ENCODE results near the gene MUC15.
A peak's percentile ranks its signal among the peaks of the same experiment; 100 is the strongest.

Gene MUC15

DNA sequence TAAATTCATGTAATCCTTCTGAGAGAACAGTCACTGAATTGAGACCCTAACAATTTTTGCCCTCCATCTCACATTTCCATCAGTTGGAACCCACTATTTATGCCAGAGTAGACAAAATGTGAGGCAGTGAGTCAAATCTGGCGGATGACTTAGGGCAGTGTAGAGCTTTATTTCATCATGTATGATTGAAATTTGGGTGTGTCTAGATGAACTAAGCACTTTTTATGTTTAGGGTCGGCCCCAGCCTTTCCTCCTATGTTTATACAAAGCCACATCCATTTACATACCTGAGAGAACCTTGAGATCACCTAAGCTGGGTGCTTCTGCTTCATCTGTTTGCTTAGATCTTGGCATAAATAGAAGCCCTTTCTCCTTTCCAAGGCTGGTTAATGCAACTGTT lies 15.0 kb upstream of the MUC15 start:
- no peak overlapping the region for H3K27ac ChIP-seq
- TF ChIP-seq, protein P1, sequence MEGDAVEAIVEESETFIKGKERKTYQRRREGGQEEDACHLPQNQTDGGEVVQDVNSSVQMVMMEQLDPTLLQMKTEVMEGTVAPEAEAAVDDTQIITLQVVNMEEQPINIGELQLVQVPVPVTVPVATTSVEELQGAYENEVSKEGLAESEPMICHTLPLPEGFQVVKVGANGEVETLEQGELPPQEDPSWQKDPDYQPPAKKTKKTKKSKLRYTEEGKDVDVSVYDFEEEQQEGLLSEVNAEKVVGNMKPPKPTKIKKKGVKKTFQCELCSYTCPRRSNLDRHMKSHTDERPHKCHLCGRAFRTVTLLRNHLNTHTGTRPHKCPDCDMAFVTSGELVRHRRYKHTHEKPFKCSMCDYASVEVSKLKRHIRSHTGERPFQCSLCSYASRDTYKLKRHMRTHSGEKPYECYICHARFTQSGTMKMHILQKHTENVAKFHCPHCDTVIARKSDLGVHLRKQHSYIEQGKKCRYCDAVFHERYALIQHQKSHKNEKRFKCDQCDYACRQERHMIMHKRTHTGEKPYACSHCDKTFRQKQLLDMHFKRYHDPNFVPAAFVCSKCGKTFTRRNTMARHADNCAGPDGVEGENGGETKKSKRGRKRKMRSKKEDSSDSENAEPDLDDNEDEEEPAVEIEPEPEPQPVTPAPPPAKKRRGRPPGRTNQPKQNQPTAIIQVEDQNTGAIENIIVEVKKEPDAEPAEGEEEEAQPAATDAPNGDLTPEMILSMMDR (conservative IDR thresholded peaks at IDR 0.05; ENCODE audit: low read depth) = no peak
- CTCF ChIA-PET = no interaction called here
- POLR2A ChIA-PET (ENCODE audit: low non-redundant PET) = no interaction called here
- no peak for DNase-seq (ENCODE audit: low spot score)

DNA sequence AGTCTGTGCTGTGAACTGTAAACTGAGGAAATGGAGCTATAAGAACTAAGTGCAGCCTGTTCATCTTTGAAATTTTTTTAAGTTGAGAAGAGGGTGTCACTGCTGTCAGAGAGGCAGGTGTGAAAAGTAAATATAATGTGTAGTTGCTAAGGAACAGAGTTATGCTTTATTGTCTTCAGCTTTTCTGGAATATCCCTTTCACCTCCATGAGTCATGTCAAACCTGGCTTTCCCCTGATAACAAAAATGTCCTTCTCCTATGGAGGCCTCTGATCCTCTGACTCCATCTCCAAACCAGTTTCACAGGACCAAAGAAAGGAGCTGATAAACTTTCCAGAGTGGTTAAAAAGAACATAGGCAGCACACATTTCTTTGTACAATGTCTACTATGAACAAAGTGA lies 12.8 kb upstream of the MUC15 start:
- TF ChIP-seq, protein P1 (conservative IDR thresholded peaks at IDR 0.05; ENCODE audit: low read depth) = no peak
- no peak overlapping the region for H3K27ac ChIP-seq
- peak; percentile 25 for DNase-seq (ENCODE audit: low spot score)
- POLR2A ChIA-PET (ENCODE audit: low non-redundant PET) = no interaction called here
- CTCF ChIA-PET = no interaction called here

DNA sequence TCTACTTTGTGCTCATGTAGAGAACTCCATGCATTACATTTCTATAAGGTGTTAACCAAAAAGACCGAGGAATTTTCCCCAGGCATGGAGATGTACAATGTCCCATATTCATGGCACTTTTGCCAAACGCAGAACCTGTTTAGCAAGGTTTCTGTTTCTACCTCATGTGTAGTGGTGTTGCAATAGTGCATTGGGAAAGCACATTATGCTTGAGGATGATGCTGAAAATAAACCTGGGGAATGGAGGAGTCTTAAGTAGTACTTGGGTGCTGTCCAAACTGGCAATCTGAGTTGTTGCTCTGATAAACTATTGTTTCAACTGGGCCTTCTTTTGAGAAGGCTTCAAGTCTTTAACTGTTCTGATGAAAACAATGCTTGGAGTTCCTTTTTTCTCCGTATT lies 11.5 kb upstream of the MUC15 start:
- no peak overlapping the region for H3K27ac ChIP-seq
- TF ChIP-seq, protein P1 (conservative IDR thresholded peaks at IDR 0.05; ENCODE audit: low read depth) = no peak
- peak; percentile 78 for DNase-seq (ENCODE audit: low spot score)
- POLR2A ChIA-PET (ENCODE audit: low non-redundant PET) = no interaction called here
- CTCF ChIA-PET = interaction anchor here (0.7 kb wide), 1 partner anchor 308 kb away, joined by 3 read pairs; no protein-coding TSS in a partner anchor

DNA sequence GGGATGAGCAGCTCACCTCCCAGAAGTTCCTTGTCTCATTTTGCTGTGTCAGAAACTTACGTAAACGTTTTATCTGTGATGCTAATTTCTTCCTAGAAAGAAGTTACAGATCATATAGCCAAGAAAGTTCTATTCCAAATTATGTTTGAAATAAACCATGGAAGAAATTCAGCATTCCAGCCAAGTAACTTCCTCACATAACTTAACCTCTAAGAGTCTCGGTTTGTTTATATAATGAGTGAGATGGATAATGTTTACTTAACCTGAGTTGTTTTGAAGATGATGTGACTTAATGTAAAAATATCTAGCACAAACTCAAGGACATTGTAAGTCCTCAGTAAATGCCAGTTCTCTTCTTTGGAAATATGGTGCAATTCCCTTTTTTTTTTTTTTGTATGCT lies 8.9 kb upstream of the MUC15 start:
- POLR2A ChIA-PET (ENCODE audit: low non-redundant PET) = no interaction called here
- H3K27ac ChIP-seq = no peak overlapping the region
- CTCF ChIA-PET = no interaction called here
- DNase-seq (ENCODE audit: low spot score) = no peak
- TF ChIP-seq, protein P1 (conservative IDR thresholded peaks at IDR 0.05; ENCODE audit: low read depth) = no peak

DNA sequence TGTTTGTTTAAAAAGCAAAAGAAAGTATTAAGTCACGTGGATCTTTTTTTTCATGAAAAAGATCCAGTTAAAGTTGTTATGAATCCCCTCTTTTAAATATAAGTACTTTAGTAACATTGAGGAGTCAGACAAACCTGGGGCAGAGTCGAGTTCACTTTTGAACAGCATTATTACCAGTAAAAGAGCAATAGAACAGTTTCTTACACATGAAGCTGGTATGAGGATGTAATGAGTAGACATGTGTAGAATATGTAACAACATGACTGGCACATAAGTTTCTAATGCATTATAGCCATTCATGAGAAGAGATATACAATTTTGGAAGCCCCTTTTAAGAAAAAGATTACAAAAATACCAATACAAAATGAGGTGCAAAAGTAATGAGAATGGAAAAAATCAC lies 7.6 kb upstream of the MUC15 start:
- ChIA-PET CTCF (interaction anchor here (0.6 kb wide), 2 partner anchors 42 to 497 kb away, joined by 3 to 7 read pairs; no protein-coding TSS in a partner anchor), POLR2A (ENCODE audit: low non-redundant PET) (no interaction called here)
- DNase-seq (ENCODE audit: low spot score) = no peak
- H3K27ac ChIP-seq = no peak overlapping the region
- TF ChIP-seq, protein P1 (conservative IDR thresholded peaks at IDR 0.05; ENCODE audit: low read depth) = no peak

DNA sequence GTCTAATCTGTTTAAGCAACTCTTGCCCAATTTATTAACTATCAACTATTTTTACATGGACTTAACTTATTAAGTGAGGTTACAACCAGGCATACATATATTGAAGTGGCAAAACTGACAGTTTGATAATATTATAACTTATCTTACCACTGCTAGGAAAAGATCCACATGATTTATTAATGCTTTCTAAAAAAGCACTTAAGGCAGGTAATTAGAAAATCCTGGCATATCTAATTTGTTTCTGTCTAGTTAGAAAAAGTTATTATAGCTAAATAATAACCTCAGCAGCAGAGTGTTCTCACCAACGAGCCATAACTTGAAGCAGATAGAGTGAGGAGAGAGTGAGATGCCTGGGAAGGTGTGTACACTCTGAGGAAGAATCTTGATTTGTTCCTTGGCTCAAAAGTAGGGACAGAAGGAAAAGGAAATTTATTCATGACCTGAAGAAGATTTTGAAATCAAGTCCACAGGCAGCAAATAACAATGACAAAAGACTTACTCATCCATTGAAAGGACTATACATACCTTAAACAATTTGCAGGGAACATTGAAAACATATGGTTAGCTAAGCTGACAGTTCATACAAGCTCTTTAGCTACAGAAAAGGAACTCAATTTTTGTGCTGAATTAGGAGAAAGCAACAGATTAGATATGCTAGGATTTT lies 7.1 kb upstream of the MUC15 start:
- TF ChIP-seq, protein P1 (conservative IDR thresholded peaks at IDR 0.05; ENCODE audit: low read depth) = no peak
- ChIA-PET POLR2A (ENCODE audit: low non-redundant PET) (no interaction called here), CTCF (interaction anchor here (0.5 to 0.6 kb wide), 3 partner anchors 42 to 735 kb away, joined by 3 to 7 read pairs (median 5); no protein-coding TSS in a partner anchor)
- peak; percentile 46 for DNase-seq (ENCODE audit: low spot score)
- no peak overlapping the region for H3K27ac ChIP-seq
